Choroid plexus epithelial cell (primary cell): ENCODE measurements around the gene FYB1.
A peak's percentile ranks its signal among the peaks of the same experiment; 100 is the strongest.
"Not testable (repeated sequence)": the region's sequence is repeated elsewhere in the genome, so short reads cannot be mapped to it uniquely, and the experiment has no call there.

Source experiments
- DNase-seq: peaks from one replicate; pipeline ENCODE4 v3.0.0-alpha.2; 2010; ENCODE audit warnings: low read depth
- H3K4me3 ChIP-seq: 2 replicates; pipeline ENCODE4 v1.5.1; 2011; ENCODE audit warnings: low read depth, mild to moderate bottlenecking, control low read depth, low read length, moderate library complexity
- CTCF ChIP-seq: conservative IDR thresholded peaks from 2 replicates; pipeline ENCODE4 v1.5.1; 2011; ENCODE audit warnings: low read depth, mild to moderate bottlenecking, control low read depth, inconsistent platforms, low read length, moderate library complexity

Gene FYB1

DNA sequence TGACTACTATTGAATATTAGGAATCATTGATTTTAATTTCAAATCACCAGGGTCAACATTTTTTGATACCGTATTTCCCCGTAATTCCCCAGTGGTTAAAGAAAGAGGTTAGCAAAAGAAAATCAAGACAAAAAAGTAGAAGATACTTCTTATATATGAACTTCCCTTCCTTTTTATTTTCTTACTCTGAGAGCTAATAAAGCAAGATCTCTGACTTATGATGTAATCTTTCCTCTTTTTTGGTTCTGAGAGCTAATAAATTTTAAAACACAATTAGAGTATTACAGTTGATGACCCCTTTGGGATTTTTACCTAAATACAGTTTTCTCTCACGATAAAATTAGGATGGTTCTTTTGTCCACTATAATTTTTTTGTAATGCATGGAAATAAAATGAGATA, 9.2 kb upstream of the FYB1 start:
- DNase-seq: no peak
- no peak for TF ChIP-seq CTCF
- no peak overlapping the region for H3K4me3 ChIP-seq

GRCh38 chr5:39226558-39226957, 7.2 kb upstream of the FYB1 start:
- no peak for TF ChIP-seq CTCF
- DNase-seq: no peak
- H3K4me3 ChIP-seq: no peak overlapping the region

- TF ChIP-seq CTCF: no peak
- DNase-seq: no peak
- H3K4me3 ChIP-seq: no peak overlapping the region
Observed at GRCh38 chr5:39226100-39226451, 6.7 kb upstream of the FYB1 start.

DNA sequence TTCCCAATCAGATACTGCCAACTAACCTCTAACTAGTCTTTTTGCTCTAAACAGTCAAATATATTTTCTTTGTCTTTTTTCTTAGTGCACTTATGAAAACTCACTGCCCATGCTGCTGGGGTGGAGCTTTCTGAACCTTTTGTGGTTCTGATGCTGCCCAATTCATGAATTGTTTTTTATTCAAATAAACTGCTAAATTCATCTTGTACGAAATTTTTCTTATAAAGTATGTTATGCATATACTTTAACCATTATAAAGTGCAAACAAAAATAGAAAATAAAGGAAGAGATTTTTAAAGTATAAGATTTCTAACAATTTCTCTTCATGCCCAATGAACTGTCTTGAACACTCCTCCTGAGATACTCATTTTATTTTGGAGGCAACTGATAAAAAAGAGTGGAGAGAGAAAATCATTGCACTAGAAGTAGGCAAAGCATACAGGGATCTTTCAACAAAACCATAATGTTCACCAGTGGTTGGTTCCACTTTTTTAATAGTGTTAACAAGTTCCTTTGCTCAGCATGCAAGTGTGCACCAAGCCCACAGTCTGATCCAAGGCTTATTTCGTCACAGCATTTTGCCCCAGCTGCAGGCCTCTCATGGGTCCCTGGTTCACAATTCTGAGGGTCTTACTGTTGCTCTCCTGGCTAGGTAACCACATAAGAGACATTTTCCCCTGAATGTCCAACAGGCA, 6.2 kb upstream of the FYB1 start:
- no peak for DNase-seq
- no peak overlapping the region for H3K4me3 ChIP-seq
- TF ChIP-seq CTCF: no peak

- TF ChIP-seq CTCF: no peak
- H3K4me3 ChIP-seq: no peak overlapping the region
- peak; percentile 20 for DNase-seq
Observed at GRCh38 chr5:39224196-39224761, 4.9 kb upstream of the FYB1 start.

DNA sequence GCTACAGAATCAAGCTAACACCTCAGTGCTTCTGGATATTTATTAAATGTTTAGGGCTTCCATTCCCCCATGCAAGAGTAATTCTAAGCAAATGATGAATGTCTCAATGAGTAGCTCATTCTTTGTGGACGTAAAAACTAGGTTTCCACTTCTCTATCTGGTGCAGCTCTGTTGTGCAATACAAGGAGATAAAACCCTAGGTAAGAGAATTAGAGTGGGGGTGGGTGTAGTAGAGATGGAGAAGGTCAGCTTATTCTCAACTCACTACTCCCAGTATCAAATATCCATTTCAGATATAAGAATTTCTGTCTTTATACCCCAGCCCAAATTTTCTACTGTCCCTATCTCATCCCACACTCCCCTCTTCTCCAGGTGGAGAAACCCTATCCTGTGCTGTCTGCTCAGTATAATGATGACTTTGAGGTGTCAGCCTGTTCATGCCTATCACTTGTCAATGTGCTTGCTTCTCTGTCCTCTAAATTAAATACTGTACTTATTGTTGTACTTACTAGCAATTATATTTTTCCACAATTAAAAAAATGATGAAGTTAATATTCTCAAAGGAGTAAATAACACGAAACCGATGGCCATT, 4.3 kb upstream of the FYB1 start:
- no peak overlapping the region for H3K4me3 ChIP-seq
- no peak for TF ChIP-seq CTCF
- no peak for DNase-seq

- DNase-seq, H3K4me3 ChIP-seq: not testable (repeated sequence)
Observed at GRCh38 chr5:39221671-39222070, 2.3 kb upstream of the FYB1 start.
